ENCODE measurements around the gene NKRF.

- TF ChIP-seq CTCF (IDR thresholded peaks at IDR 0.05) (no peak), POLR2A (IDR thresholded peaks at IDR 0.05) (no peak)
These were observed 37.5 kb upstream of the NKRF start for GRCh38 chrX:119643696-119644095.

All from Peyer's patch (tissue), 4 donors.